OCI-LY7 (cell line): ENCODE data around the gene FAM222A. TPM values are rescaled to one million over a fixed set of nuclear protein-coding genes. Genes with fewer than 3 reads are reported as not detected.

Experiments
- BruUV-seq: library from RNA; stranded (reverse); fragments of 400-500 nt; replicated peaks from 2 replicates; lab custom pipeline; 2021; lab: Mats Ljungman, UMichigan
- CTCF ChIA-PET: fragments of 300-600 bp; sonication (Branson Sonifier 250); formaldehyde crosslinking; loops from one replicate; lab custom pipeline; 2022; ENCODE audit warnings: antibody characterized with exemption; ENCODE audit not compliant: unreplicated experiment; lab: Charles Lee
- POLR2A ChIA-PET: fragments of 300-600 bp; sonication (Branson Sonifier 250); formaldehyde crosslinking; loops from one replicate; lab custom pipeline; 2022; ENCODE audit warnings: antibody characterized with exemption; lab: Charles Lee
- DNase-seq: peaks from one replicate; pipeline ENCODE4 v3.0.0-alpha.2; 2015; ENCODE audit warnings: low spot score
- H2AFZ ChIP-seq: fragments of 200-600 bp; sonication (generic), shearing (Covaris generic); 2 replicates; pipeline ENCODE4 v1.6.1; 2014; ENCODE audit warnings: mild to moderate bottlenecking, antibody characterized with exemption, low read length, moderate library complexity
- H3K27ac ChIP-seq: fragments of 200-600 bp; sonication (generic); 2 replicates; pipeline ENCODE4 v1.5.1; 2014; ENCODE audit warnings: mixed run types, low read depth, mild to moderate bottlenecking, moderate library complexity, low read length, inconsistent platforms; ENCODE audit not compliant: poor library complexity, severe bottlenecking
- H3K36me3 ChIP-seq: fragments of 200-600 bp; sonication (generic); 2 replicates; pipeline ENCODE4 v1.6.1; 2014; ENCODE audit warnings: mild to moderate bottlenecking, antibody characterized with exemption, low read length, moderate library complexity, mixed read lengths; ENCODE audit not compliant: insufficient read depth
- H3K4me1 ChIP-seq: fragments of 200-600 bp; sonication (generic); 2 replicates; pipeline ENCODE4 v1.5.1; 2014; ENCODE audit warnings: mild to moderate bottlenecking, low read length; ENCODE audit not compliant: insufficient read depth, poor library complexity, severe bottlenecking
- H3K4me2 ChIP-seq: fragments of 200-600 bp; sonication (generic); 2 replicates; pipeline ENCODE4 v1.6.1; 2014; ENCODE audit warnings: mild to moderate bottlenecking, low read length
- H3K4me3 ChIP-seq: fragments of 200-600 bp; sonication (generic); 2 replicates; pipeline ENCODE4 v1.5.1; 2014; ENCODE audit warnings: mild to moderate bottlenecking, low read depth, low read length; ENCODE audit not compliant: poor library complexity, severe bottlenecking
- H3K79me2 ChIP-seq: fragments of 200-600 bp; sonication (generic); 2 replicates; pipeline ENCODE4 v1.6.1; 2016; ENCODE audit warnings: low read depth, mild to moderate bottlenecking, low read length, moderate library complexity, mixed read lengths; ENCODE audit not compliant: insufficient read depth
- H3K9me2 ChIP-seq: fragments of 200-600 bp; sonication (generic); 2 replicates; pipeline ENCODE4 v1.6.1; 2016; ENCODE audit warnings: mild to moderate bottlenecking, low read length, mixed read lengths; ENCODE audit not compliant: insufficient read depth
- H3K9me3 ChIP-seq: fragments of 200-600 bp; sonication (generic); 2 replicates; pipeline ENCODE4 v1.6.1; 2014; ENCODE audit warnings: mild to moderate bottlenecking, mixed run types, low read length, mixed read lengths
- H4K20me1 ChIP-seq: fragments of 200-600 bp; sonication (generic); 2 replicates; pipeline ENCODE4 v1.6.1; 2014; ENCODE audit warnings: mild to moderate bottlenecking, antibody characterized with exemption, low read length, moderate library complexity, mixed read lengths; ENCODE audit not compliant: insufficient read depth
- EZH2phosphoT487 ChIP-seq: fragments of 200-600 bp; sonication (generic); IDR thresholded peaks from 2 replicates; pipeline ENCODE4 v1.6.1; 2018; ENCODE audit warnings: low read depth, borderline replicate concordance, mild to moderate bottlenecking, mixed run types, antibody characterized with exemption, low read length, moderate library complexity, mixed read lengths
- intact Hi-C: fragments of 100-400 bp; cut with micrococcal nuclease; formaldehyde crosslinking; loops from one replicate; pipeline ENCODE4 v1.10.0; 2022; ENCODE audit not compliant: unreplicated experiment
- total RNA-seq, 2 experiments: library from RNA; depleted of rRNA in 1 of 2; stranded (reverse); fragments of >200 nt in 1 of 2; shearing (Covaris generic) in 1 of 2; gene quantifications; 2 replicates each; pipeline ENCODE4 v1.2.3, GENCODE V29; 2014 to 2022
- TF ChIP-seq, protein P1 (sequence below): fragments of 200-600 bp; sonication (generic); conservative IDR thresholded peaks from 2 replicates; pipeline ENCODE4 v1.5.1; 2014; ENCODE audit warnings: mild to moderate bottlenecking, antibody characterized with exemption, low read length, moderate library complexity, mixed read lengths

The FAM222A gene
- total RNA-seq, 2 experiments from 2014 or later: 0.98 to 1.8 TPM

DNA sequence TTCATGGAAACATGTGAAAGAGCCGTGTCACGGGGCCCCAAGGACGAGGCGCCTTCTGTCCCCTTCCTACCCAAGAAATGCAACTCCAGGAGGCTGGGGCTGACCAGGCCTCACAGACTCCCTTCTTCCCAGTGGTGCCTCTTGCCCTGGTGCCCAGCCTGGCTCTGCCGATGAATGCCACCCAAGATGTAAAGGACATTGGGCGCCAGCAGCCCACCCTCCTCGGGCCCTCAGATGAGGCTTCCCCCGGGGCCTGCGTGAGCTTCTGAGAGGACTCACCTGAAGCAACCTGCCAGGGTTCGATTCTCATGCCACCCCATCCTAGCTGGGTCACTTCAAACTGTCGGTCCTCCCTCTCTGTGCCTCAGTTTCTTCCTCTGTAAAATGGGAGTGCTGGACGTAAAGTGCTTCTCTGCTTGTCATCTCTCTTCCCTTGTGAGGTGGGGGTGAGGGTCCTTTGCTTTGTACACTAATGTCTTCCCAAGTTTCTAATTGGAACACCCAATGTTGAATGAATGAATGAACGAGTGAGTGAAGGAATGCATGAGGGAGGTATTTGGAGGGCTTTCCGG lies 10.8 kb downstream of the FAM222A start:
- Histone ChIP-seq H4K20me1 (no peaks in the 10 kb centered on the region), H3K27ac (no peak overlapping the region), H3K9me3 (no peaks in the 10 kb centered on the region), H3K4me3 (no peak overlapping the region), H3K9me2 (no peaks in the 10 kb centered on the region), H3K79me2 (no peaks in the 10 kb centered on the region), H2AFZ (no peak overlapping the region), H3K4me1 (no peaks in the 10 kb centered on the region), H3K36me3 (no peaks in the 10 kb centered on the region), H3K4me2 (no peak overlapping the region)
- POLR2A ChIA-PET: no interaction called here
- CTCF ChIA-PET: no interaction called here
- no peak for DNase-seq
- BruUV-seq: no TSS peak
- TF ChIP-seq, protein P1, sequence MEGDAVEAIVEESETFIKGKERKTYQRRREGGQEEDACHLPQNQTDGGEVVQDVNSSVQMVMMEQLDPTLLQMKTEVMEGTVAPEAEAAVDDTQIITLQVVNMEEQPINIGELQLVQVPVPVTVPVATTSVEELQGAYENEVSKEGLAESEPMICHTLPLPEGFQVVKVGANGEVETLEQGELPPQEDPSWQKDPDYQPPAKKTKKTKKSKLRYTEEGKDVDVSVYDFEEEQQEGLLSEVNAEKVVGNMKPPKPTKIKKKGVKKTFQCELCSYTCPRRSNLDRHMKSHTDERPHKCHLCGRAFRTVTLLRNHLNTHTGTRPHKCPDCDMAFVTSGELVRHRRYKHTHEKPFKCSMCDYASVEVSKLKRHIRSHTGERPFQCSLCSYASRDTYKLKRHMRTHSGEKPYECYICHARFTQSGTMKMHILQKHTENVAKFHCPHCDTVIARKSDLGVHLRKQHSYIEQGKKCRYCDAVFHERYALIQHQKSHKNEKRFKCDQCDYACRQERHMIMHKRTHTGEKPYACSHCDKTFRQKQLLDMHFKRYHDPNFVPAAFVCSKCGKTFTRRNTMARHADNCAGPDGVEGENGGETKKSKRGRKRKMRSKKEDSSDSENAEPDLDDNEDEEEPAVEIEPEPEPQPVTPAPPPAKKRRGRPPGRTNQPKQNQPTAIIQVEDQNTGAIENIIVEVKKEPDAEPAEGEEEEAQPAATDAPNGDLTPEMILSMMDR: no peak
- TF ChIP-seq EZH2phosphoT487: no peak
- intact Hi-C loops: no loop called here

DNA sequence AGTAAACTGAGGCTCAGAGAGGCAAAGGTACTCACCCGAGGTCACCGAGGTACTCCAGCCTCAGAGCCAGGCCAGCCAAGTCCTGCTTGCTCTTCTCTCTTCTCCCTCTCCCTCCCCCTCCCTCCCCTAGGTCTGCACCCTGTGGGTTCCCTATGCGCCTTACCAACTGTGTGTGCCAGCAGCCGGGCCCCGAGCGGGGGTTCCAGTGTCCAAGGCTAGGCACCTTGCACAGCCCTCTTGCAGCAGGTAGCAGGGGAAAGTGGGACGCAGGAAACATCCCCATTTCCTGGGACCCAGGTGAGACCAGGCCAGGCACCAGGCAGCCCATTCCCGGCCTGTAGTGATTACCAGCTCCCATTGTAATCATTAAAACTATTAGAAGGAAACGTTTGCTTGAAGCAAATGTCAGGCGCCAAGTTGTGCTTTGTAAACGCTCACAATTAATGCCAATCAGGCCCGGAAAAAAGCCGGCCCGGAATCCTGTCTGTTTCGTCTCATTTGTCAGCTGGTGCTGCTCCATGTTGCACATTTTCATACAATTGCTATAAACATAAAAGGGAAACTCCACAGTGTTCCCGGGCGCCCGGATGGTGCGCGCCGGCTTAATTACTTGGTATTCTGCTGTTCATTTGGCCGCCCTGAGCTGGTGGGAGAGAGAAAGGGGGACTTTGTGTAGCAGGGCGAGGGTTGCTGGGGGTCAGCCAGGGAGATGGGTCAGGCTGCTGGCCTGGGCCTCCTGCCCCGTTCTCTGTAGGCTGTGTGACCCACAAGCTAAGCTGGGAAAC lies 11.9 kb downstream of the FAM222A start:
- H3K4me2 ChIP-seq: no peak overlapping the region
- H3K9me3 ChIP-seq: no peaks in the 10 kb centered on the region
- no peak for TF ChIP-seq EZH2phosphoT487
- TF ChIP-seq, protein P1: no peak
- no peak overlapping the region for H3K4me3 ChIP-seq
- POLR2A ChIA-PET: interaction anchor here (0.6 to 0.7 kb wide), 3 partner anchors 28 to 440 kb away, joined by 3 read pairs; no protein-coding TSS in a partner anchor
- no peaks in the 10 kb centered on the region for H3K79me2 ChIP-seq
- no peaks in the 10 kb centered on the region for H3K9me2 ChIP-seq
- H2AFZ ChIP-seq: no peak overlapping the region
- H3K36me3 ChIP-seq: no peaks in the 10 kb centered on the region
- CTCF ChIA-PET: interaction anchor here (0.5 kb wide), 1 partner anchor 19 kb away, joined by 3 read pairs; no protein-coding TSS in a partner anchor
- intact Hi-C loops: no loop called here
- H3K27ac ChIP-seq: no peak overlapping the region
- BruUV-seq: no TSS peak
- H4K20me1 ChIP-seq: no peaks in the 10 kb centered on the region
- H3K4me1 ChIP-seq: no peaks in the 10 kb centered on the region
- DNase-seq: no peak
